ENCODE data around the gene NEK7.
"Not testable (repeated sequence)": the region's sequence is repeated elsewhere in the genome, so short reads cannot be mapped to it uniquely, and the experiment has no call there.

NEK7 gene

DNA sequence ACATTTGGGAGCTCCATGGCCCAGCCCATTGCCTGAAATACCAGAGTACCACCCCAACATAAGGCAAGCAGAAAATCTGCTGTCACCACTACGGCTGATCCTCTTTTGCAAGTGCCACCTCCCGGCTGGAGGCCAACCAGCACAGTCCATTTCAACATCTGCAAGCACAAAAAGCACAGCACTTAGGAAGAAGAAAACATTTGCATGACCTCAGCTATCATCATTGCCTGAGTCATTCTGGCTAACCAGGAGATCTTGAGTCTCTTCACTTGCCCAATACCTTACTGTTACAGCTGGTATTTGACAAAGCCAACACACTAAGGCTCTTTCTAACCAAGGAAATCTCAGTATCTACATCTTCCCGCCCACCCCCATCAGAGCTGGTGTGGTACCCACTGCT, 55.9 kb downstream of the NEK7 start:
- no peak for DNase-seq

DNA sequence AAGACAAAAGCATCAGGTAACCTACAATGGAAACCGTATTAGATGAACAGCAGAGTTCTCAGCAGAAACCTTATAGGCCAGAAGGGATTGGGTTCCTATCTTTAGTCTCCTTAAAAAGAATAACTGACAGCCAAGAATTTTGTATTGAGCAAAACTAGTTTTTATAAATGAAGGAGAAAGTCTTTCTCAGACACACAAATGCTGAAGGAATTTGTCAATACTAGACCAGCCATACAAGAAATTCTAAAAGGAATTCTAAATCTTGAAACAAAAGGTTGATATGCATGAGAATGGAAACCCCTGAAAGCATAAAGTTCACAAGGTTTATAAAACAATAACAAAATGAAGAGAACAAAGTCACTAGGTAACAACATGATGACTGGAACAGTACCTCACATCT, 58.1 kb downstream of the NEK7 start:
- no peak for DNase-seq

- DNase-seq: no peak
Measured at GRCh38 chr1:198220428-198220827, 63.6 kb downstream of the NEK7 start.

DNA sequence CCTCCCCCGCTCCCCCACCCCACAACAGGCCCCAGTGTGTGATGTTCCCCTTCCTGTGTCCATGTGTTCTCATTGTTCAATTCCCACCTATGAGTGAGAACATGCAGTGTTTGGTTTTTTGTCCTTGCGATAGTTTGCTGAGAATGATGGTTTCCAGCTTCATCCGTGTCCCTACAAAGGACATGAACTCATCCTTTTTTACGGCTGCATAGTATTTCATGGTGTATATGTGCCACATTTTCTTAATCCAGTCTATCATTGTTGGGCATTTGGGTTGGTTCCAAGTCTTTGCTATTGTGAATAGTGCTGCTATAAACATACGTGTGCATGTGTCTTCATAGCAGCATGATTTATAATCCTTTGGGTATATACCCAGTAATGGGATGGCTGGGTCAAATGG, 70.2 kb downstream of the NEK7 start:
- not testable (repeated sequence) for DNase-seq

GRCh38 chr1:198227454-198227853, 70.7 kb downstream of the NEK7 start:
- DNase-seq: not testable (repeated sequence)

DNA sequence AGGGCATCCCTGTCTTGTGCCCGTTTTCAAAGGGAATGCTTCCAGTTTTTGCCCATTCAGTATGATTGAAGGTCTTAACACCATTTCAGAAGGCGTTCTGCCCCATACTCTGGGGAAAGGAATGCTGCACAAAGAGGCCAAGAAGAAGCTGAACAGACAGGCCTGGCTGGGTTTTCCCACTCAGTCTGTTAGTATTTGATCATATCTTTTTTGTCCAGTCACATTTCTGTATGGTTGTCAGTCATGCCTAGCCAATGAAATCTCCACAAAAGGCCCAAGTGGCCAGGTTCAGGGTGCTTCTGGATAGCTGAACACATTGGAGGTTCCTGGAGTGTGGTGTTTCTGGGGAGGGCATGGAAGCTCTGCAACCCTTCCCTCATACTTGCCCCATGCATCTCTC, 72.1 kb downstream of the NEK7 start:
- no peak for DNase-seq

- DNase-seq: no peak
Measured at GRCh38 chr1:198231779-198232178, 75.0 kb downstream of the NEK7 start.

DNA sequence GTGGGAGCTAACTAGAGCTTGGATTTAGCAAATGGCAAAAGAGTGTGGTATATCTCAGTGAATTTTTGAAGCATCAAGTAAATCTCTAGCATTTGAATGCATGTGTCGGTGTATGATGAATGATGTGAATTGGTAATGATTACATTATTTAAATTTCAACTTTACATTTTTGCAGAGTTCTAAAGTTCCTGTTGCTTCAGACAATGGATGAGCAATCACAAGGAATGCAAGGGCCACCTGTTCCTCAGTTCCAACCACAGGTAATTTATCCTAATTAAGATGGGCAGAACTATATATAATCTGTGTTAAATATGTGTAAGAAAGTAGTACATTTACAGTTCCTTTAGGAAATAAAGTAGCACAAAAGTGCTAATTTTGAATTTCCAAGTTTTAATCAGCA, 75.6 kb downstream of the NEK7 start:
- DNase-seq: no peak

DNA sequence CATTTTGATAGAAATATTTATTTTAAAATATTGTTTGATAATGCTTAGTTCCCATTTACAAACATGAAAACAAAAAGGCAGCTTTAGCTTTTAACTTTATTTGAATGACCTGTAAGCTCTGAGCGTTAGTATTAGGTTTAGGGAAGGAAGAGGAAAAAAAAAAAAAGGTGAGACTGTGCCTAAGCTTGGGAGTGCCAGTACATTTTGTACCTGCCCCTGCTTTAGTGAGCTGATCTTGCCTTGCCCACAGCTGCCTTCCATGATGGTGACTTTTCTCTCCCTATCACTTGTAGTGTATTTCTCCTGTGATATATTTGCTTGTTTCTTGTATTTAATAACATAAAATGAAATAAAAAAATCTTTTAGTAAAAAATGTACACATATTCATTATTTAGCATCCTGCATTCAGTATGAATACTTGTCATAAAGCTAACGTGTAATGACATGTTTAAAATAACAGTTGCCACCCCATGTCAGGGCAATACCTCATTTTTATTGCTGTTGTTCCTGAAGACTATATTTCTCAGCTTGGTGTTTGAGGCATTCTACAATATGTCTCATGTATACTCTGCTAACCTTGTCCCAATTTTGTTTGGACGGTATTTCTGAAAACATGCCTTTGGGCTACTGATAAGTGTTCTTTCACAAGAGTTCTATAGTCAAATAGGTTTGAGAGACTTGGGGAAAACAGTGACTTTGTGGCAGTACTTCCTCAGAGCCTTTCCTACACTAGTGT, 76.3 kb downstream of the NEK7 start:
- DNase-seq: no peak

DNA sequence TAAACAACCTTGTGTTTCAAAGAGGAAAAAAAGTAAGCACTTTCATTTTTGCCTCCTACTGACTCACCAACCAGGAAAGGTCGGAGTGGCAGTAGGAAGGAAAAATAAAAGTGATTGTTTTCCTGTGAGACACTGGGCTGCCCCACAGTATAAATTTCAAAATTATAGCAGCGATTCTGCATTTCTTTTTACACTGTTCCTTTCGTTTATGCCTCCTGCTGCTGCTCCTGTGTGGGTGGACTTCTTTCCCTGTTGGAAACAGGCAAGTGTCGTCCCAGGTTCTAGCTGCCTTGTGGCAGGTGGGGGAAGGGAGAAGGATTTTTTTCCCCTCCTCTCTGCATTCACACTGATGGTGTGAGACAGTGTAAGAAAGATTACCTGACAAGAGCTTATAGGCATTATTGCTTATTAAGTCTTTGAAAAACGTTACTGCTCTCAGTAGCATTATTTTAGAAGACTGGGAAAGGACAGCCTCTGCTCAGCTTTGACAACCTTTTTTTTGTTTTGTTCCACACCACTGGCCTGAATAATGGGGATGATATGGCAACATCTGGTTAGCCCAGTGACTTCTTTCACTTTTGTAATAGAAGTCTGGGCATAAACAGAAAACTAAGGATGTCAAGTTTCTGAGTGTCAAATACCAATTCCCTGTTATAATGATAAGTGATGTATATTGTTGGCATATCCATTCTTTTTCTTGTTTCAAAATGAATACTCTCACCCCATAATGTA, 77.9 kb downstream of the NEK7 start:
- no peak for DNase-seq

DNA sequence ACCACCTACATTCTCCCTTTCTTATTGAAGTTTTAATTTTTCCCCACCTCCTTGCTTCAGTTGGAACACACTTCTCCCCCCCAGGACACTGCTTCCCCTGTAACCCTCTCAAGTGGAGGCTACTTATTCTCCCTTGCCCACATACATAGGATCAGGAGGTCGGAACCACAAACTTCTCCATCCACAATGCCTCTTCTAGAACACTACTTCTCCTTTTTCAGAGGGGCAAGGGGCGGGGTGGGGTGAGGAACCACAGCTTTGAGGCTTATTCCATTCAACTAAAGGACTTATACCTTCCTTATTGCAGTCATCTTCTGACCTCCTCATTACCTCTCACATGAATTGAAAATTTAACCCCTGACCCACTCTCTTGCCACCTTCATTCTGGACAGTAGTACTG, 81.3 kb downstream of the NEK7 start:
- no peak for DNase-seq

DNA sequence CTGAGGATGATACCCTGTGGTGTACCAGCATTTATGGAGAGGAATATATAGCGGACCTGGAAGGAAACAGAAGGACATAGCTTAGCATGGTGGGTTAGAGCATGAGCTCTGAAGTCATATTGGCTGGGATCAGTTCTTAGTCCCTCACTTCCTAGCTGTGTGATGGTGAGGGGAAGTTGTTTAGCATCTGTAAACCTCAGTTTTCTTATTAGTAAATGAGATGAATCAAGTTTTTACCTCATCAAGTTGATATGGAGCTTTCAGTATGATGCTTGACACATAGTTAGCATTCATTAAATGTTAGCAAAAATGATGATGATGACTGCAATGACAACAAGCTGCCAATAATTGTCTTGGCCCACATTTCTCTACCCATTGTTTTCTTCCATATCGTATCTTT, 84.8 kb downstream of the NEK7 start:
- no peak for DNase-seq

DNA sequence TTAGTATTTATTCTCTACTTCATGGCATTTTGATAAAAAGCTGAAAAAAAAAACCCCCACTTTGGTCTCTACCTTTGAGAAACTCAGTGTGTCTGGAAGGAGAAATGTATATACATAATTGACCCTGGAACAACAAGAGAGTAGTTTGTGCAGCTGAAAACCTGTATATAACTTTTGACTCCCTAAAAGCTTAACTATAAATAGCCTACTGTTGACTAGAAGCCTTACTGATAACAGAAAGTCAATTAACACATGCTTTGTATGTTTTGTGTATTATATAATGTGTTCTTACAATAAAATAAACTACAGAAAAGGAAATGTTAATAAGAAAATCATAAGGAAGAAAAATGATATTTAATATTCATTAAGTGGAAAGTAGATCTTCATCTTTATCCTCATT, 88.0 kb downstream of the NEK7 start:
- no peak for DNase-seq

DNA sequence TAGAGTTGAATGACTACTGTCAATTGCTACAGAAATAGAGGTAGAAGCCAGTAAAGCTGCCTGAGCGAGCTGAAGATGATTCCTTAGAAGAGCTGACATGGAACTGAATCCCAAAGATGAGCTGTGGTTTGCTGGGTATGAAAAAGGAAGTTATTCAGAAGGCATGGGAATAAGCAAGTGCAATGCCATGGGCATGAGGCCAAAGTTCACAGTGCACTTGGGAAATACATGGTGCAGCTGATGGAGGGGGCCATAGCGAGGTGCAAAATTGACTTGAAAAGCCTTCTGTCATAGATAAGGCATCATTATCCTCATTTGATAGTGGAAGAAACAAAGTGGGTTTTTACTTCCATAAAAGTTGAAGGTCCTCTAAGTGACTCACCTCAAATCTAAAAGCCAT, 88.6 kb downstream of the NEK7 start:
- no peak for DNase-seq

- no peak for DNase-seq
Measured at GRCh38 chr1:198246337-198246736, 89.5 kb downstream of the NEK7 start.

DNA sequence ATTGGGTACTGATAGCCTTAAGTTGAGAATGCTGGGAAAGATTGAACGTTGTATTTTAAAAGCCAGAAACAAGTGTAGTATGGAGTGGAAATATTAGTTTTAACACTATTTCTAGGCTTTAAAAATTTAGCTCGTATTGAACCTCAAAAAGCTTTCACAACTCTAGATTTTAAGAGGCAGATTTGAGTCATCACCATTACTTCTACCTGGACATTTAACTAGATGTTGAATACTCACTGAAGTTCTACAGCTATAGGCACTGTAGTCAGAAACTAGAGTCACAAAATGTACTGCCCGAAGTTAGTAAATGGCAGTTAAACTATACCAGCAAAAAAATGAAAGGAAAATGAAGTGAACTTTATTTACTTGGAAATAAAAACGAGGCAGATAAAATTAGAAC, 96.5 kb downstream of the NEK7 start:
- no peak for DNase-seq

DNA sequence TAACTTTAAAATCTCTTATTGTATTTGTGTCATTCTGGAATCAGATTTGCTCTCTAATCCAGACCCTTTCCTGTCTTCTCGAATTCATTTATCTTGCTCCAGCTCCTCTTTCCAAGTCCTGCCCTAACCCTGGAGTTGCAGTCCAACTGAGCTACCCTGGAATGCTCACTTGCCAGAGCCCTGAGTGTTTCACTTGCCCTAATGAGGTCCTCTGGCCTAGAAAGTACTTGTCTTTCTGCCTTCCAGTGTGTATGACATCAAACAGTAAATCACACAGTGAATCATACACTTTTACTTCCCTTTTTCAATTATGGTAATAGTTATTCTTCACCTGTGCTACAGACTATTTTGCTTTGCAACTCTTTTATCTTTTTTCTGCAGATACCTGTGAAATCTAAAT, 96.9 kb downstream of the NEK7 start:
- peak; percentile 13 for DNase-seq

DNA sequence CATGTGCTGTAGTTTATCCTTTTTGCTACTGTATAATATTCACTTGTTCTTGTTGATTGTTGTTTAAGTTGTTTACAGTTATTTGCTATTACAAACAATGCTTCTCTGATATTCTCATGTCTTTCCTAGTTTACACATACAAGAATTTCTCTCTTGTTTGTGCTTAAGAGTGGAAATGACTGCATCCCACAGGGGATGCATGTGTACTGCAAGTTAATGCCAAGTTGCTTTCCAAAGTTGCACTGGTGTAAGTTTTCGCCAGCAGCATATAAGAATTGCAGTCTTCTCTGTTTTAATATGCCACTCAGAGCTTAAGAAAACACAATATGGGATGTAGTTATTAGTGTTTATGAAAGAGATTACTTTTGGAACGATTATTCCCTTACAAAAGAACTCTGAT, 97.7 kb downstream of the NEK7 start:
- DNase-seq: no peak

GRCh38 chr1:198254948-198255347, 98.2 kb downstream of the NEK7 start:
- DNase-seq: no peak

- no peak for DNase-seq
Measured at GRCh38 chr1:198255784-198256183, 99.0 kb downstream of the NEK7 start.

DNA sequence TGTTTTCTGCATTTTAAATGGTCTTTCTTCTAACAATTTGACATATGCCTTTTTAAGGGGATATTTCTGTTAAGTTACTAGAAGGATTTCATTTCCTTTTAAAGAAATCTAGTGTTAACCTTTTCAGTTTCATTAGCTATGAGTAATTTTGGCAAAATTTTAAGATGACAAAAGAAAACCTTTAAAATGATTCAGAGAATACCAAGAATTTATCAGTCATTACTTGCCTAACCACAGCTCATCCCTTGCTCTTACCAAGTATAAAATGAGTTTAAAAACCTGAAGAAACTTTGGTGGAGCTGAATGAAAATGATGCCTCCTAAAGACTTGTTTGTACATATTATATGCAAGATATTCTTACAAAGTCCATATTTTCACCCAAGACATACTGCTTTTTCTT, 101.7 kb downstream of the NEK7 start:
- no peak for DNase-seq

DNA sequence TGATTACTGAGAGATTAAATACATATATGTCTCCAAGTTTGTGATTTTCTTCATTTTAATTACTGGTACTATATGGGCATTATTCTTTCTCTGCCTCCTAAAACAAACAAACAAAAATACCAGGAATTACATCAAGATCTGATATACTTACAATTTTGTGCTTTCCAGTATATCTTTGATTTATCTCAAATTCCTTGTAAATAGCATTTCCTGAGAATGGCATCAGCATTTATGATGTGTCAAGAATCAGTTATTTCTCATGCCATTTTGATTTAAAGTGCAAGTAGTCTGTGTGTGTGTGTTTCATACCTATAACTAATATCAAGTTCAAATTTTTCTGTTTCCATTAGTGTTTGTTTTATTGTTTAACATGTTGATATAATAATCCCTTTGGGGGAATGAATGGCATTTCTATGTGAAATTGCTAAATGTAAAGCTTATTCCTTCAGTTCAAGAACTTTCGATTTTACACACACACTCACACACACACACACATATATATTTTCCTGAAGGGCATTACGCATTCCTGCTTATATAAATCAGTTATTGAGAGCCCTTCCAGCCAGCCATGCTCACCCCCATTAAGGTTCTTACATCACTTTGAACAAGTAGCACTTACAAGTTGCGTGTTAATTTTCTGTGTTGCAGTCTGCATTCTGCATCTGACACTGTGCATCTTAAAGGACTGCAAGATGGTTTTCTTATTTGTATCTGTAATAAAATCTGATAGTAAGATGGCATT, 102.7 kb downstream of the NEK7 start:
- no peak for DNase-seq

GRCh38 chr1:198261886-198262285, 105.1 kb downstream of the NEK7 start:
- no peak for DNase-seq

DNA sequence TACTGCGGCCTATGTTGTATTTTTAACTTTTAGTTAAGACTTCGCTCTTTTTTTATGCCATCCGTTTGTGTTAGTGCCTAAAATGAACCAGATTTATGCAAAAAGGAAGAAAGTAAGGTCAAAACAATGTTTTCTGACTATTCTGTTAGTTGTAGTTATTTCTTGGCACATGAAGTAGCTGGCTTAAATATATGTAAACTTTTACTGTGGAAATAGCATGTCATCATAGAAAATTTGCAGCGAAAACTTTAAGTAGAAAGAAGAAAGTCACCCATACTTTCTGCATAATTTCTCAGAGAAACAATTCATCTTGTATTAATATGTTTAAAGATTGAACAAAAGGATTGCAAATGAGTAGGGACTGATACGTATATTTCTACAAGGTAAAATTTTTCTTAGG, 106.4 kb downstream of the NEK7 start:
- DNase-seq: no peak
